T-cell (primary cell): ENCODE data around the gene JARID2. TPM values are rescaled to one million over a fixed set of nuclear protein-coding genes. Genes with fewer than 3 reads are reported as not detected.
"Not testable (repeated sequence)": the region's sequence is repeated elsewhere in the genome, so short reads cannot be mapped to it uniquely, and the experiment has no call there.

Source experiments
- ATAC-seq, 4 experiments: fragments of 200-7000 bp in 3 of 4; fragments of 150-1000 bp in 1 of 4; cut with Tn5 transposase; replicated peaks in 1 of 4; 1 replicate in 3 of 4; 2 replicates in 1 of 4; pipeline ENCODE4 v1.10.0; 2021; ENCODE audit warnings: moderate library complexity in 3 of 4, mild to moderate bottlenecking in 2 of 4, moderate number of reproducible peaks in 1 of 4
- CTCF ChIA-PET, 2 donors: fragments of 300-600 bp; sonication (Branson Sonifier 250); formaldehyde crosslinking; loops; one replicate each; lab custom pipeline; 2022; ENCODE audit warnings: antibody characterized with exemption in 2 of 2; lab: Charles Lee
- POLR2A ChIA-PET, 2 donors: fragments of 300-600 bp; sonication (Branson Sonifier 250); formaldehyde crosslinking; loops; one replicate each; lab custom pipeline; 2022; ENCODE audit warnings: antibody characterized with exemption in 2 of 2; lab: Charles Lee
- DNase-seq, 35 experiments: peaks; one replicate each; pipeline versions ENCODE4 v3.0.0 to v3.0.0-alpha.2; 2013 to 2023
- H3K27ac ChIP-seq: one replicate; pipeline ENCODE4 v1.5.1; 2013; ENCODE audit warnings: low read length
- H3K27me3 ChIP-seq, 2 experiments: replicated peaks in 1 of 2; 1 replicate in 1 of 2; 2 replicates in 1 of 2; pipeline versions ENCODE4 v1.6.1 to v1.7.0; 2013; ENCODE audit warnings: low read length in 1 of 2, mixed read lengths in 1 of 2; ENCODE audit not compliant: control insufficient read depth in 2 of 2, insufficient read depth in 2 of 2; ENCODE audit errors: extremely low read depth in 1 of 2
- H3K36me3 ChIP-seq, 2 donors: 1 replicate in 1 of 2; 2 replicates in 1 of 2; pipeline versions ENCODE4 v1.6.1 to v1.7.0; 2013; ENCODE audit warnings: low read length in 1 of 2; ENCODE audit not compliant: control insufficient read depth in 2 of 2, insufficient read depth in 1 of 2; ENCODE audit errors: extremely low read depth in 1 of 2
- H3K4me1 ChIP-seq, 2 experiments: 1 replicate in 1 of 2; 2 replicates in 1 of 2; pipeline versions ENCODE4 v1.6.1 to v1.7.0; 2013; ENCODE audit warnings: low read length in 2 of 2, mixed read lengths in 1 of 2; ENCODE audit not compliant: insufficient read depth in 2 of 2, control insufficient read depth in 1 of 2; ENCODE audit errors: extremely low read depth in 1 of 2
- H3K4me3 ChIP-seq, 2 donors: 1 replicate in 1 of 2; 2 replicates in 1 of 2; pipeline versions ENCODE4 v1.5.1 to v1.7.0; 2013; ENCODE audit warnings: mild to moderate bottlenecking in 2 of 2, low read length in 1 of 2, moderate library complexity in 1 of 2; ENCODE audit not compliant: control insufficient read depth in 1 of 2; ENCODE audit errors: extremely low read depth in 1 of 2
- H3K9me3 ChIP-seq: 2 replicates; pipeline ENCODE4 v1.7.0; 2013
- H3K27ac Mint-ChIP-seq, 2 donors: one replicate each; pipeline ENCODE4 v1.8.0; 2020 to 2021; ENCODE audit warnings: mild to moderate bottlenecking in 2 of 2, mixed read lengths in 2 of 2
- H3K27me3 Mint-ChIP-seq, 2 donors: one replicate each; pipeline ENCODE4 v1.8.0; 2021 to 2022; ENCODE audit warnings: mixed read lengths in 2 of 2
- H3K36me3 Mint-ChIP-seq: one replicate; pipeline ENCODE4 v1.8.0; 2021; ENCODE audit warnings: mixed read lengths
- H3K4me1 Mint-ChIP-seq, 3 donors: one replicate each; pipeline ENCODE4 v1.8.0; 2020 to 2022; ENCODE audit warnings: mixed read lengths in 3 of 3, mild to moderate bottlenecking in 1 of 3
- H3K4me3 Mint-ChIP-seq, 3 donors: one replicate each; pipeline ENCODE4 v1.8.0; 2020 to 2022; ENCODE audit warnings: mild to moderate bottlenecking in 3 of 3, mixed read lengths in 3 of 3, moderate library complexity in 3 of 3
- H3K9me3 Mint-ChIP-seq, 3 donors: one replicate each; pipeline ENCODE4 v1.8.0; 2020 to 2022; ENCODE audit warnings: mixed read lengths in 3 of 3
- WGBS: methylation state at CpG from one replicate; pipeline ENCODE4 v1.1.5; 2013; ENCODE audit warnings: missing lambda C conversion rate; ENCODE audit not compliant: insufficient coverage; 5-methylcytosine and 5-hydroxymethylcytosine counted together
- total RNA-seq, 35 experiments: library from RNA in 6 of 35; stranded (reverse) in 6 of 35; fragments of 120-200 nt in 1 of 35; gene quantifications; one replicate each; pipeline versions ENCODE4 v1.2.1 to v1.2.4 and lab custom pipeline; 2013 to 2026

Gene JARID2
- total RNA-seq, 5 donors from 2014 or later (not counting 1 experiment from before 2014, with no cell fraction given): 19.8 to 27.9 (median 21.6) TPM

DNA sequence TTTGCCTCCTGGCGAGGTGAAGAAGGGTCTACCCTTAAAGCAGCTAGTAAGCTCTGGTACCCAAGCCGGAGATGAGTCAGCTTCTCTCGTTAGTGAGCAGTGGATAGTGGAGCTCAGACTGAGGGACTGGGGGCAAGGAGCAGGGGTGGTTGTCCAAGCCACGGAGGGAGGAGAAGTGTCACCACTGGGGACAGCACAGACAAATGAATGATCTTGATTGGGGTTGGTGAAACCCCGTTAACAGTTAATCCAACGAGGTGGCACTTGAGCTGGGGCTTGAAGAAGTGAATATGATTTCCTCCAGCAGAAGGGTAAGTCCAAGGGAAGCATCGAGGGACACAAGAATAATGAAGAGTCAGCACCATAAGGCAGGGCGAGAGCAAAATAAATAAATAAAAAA, 43.0 kb downstream of the JARID2 start:
- ChIA-PET POLR2A (interaction anchor here in 1 of 2 donors (0.6 kb wide), 1 partner anchor 63 kb away, joined by 5 read pairs; no protein-coding TSS in a partner anchor), CTCF (interaction anchor here in 1 of 2 donors (0.6 kb wide), 1 partner anchor 11 kb away, joined by 5 read pairs; no protein-coding TSS in a partner anchor)
- H3K27ac Mint-ChIP-seq: peak overlapping the region in 1 of 2 donors; percentile 39
- no peaks in the 10 kb centered on the region for H3K27me3 ChIP-seq
- H3K4me1 ChIP-seq: peaks cover 3 to 13% of the 10 kb centered on the region in 2 experiments
- H3K9me3 ChIP-seq: no peaks in the 10 kb centered on the region
- no peaks in the 10 kb centered on the region for H3K36me3 ChIP-seq
- H3K4me3 Mint-ChIP-seq: no peak overlapping the region
- peaks cover 16% of the 10 kb centered on the region for H3K36me3 Mint-ChIP-seq
- H3K27ac ChIP-seq: no peak overlapping the region
- 78% methylated on average over 4 of the region's 8 CpGs for WGBS
- no peaks in the 10 kb centered on the region for H3K27me3 Mint-ChIP-seq
- H3K9me3 Mint-ChIP-seq: no peaks in the 10 kb centered on the region
- no peak for ATAC-seq
- H3K4me3 ChIP-seq: no peak overlapping the region
- H3K4me1 Mint-ChIP-seq: peaks cover 67 to 74% (median 68%) of the 10 kb centered on the region in 3 donors
- no peak for DNase-seq

- peaks cover 68 to 74% (median 69%) of the 10 kb centered on the region in 3 donors for H3K4me1 Mint-ChIP-seq
Measured at GRCh38 chr6:15289456-15289855, 43.6 kb downstream of the JARID2 start.

GRCh38 chr6:15290067-15290680, 44.3 kb downstream of the JARID2 start:
- H3K4me1 Mint-ChIP-seq: peaks cover 67 to 71% (median 67%) of the 10 kb centered on the region in 3 donors
- no peak overlapping the region for H3K27ac ChIP-seq
- POLR2A ChIA-PET: no interaction called here

More at GRCh38 chr6:15289456-15289855, 43.6 kb downstream of the JARID2 start:
- H3K4me3 Mint-ChIP-seq, POLR2A ChIA-PET, H3K9me3 ChIP-seq, H3K27ac ChIP-seq, H3K36me3 ChIP-seq, ATAC-seq, DNase-seq, H3K9me3 Mint-ChIP-seq, H3K27me3 Mint-ChIP-seq, H3K4me3 ChIP-seq, H3K27me3 ChIP-seq: not testable (repeated sequence)
- CTCF ChIA-PET: interaction anchor here in 1 of 2 donors (0.5 kb wide), 1 partner anchor 37 kb away, joined by 3 read pairs; no protein-coding TSS in a partner anchor
- peak overlapping the region in 1 of 2 donors; percentile 30 for H3K27ac Mint-ChIP-seq
- H3K4me1 ChIP-seq: peaks cover 3 to 12% of the 10 kb centered on the region in 2 experiments
- 80% methylated on average over 1 of the region's 7 CpGs for WGBS
- H3K36me3 Mint-ChIP-seq: peaks cover 13% of the 10 kb centered on the region

GRCh38 chr6:15290962-15291704, 45.3 kb downstream of the JARID2 start:
- H3K27me3 ChIP-seq: no peaks in the 10 kb centered on the region
- no peak overlapping the region for H3K4me3 Mint-ChIP-seq
- no peak overlapping the region for H3K4me3 ChIP-seq
- ATAC-seq (no peak), DNase-seq (no peak)
- H3K27ac Mint-ChIP-seq: peak overlapping the region in 1 of 2 donors; percentile 1
- H3K4me1 ChIP-seq: peaks cover 5 to 11% of the 10 kb centered on the region in 2 experiments
- H3K36me3 Mint-ChIP-seq: peaks cover 15% of the 10 kb centered on the region
- H3K4me1 Mint-ChIP-seq: peaks cover 66 to 69% (median 69%) of the 10 kb centered on the region in 3 donors
- H3K27me3 Mint-ChIP-seq: no peaks in the 10 kb centered on the region
- CTCF ChIA-PET: no interaction called here
- H3K27ac ChIP-seq: no peak overlapping the region
- WGBS: 100% methylated on average over 3 of the region's 13 CpGs
- no peaks in the 10 kb centered on the region for H3K36me3 ChIP-seq
- H3K9me3 Mint-ChIP-seq: no peaks in the 10 kb centered on the region
- POLR2A ChIA-PET: no interaction called here
- H3K9me3 ChIP-seq: no peaks in the 10 kb centered on the region

More at GRCh38 chr6:15290067-15290680, 44.3 kb downstream of the JARID2 start:
- Histone ChIP-seq H3K9me3 (no peaks in the 10 kb centered on the region), H3K4me3 (no peak overlapping the region), H3K4me1 (peaks cover 3 to 7% of the 10 kb centered on the region in 2 experiments), H3K36me3 (no peaks in the 10 kb centered on the region), H3K27me3 (no peaks in the 10 kb centered on the region)
- Mint-ChIP-seq H3K4me3 (no peak overlapping the region), H3K27me3 (no peaks in the 10 kb centered on the region), H3K36me3 (peaks cover 13% of the 10 kb centered on the region), H3K9me3 (no peaks in the 10 kb centered on the region), H3K27ac (peak overlapping the region in 1 of 2 donors; percentile 30)
- CTCF ChIA-PET: no interaction called here
- DNase-seq: no peak
- no CpG with 5 or more reads among the region's 2 CpGs for WGBS
- no peak for ATAC-seq

DNA sequence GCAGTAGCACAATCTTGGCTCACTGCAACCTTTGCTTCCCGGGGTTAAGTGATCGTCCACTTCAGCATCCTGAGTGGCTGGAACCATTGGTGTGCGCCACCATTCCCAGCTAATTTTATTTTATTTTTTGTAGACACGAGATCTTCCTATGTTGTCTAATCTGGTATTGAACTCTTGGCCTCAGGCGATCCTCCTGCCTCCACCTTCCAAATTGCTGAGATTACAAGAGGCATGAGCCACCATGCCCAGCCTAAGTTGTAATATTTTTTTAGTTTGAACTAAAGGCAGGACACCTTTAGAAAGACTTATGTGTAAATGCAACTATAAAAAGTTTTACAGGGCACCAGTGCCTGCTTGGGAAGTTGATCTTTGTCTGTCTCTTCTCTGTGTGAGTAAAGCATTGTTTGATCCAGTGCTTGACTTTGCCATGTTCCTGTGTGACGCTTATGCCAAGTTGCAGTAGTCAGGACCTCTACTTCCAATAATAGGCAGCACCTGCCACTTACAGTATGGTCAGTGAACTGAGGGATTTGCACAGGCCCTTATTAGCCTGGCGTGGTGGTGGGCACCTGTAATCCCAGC, 46.9 kb downstream of the JARID2 start:
- no peaks in the 10 kb centered on the region for H3K27me3 Mint-ChIP-seq
- H3K9me3 ChIP-seq: no peaks in the 10 kb centered on the region
- CTCF ChIA-PET: interaction anchor here (0.5 to 0.6 kb wide), 2 partner anchors 42 to 58 kb away, joined by 3 to 5 read pairs; no protein-coding TSS in a partner anchor
- H3K4me1 ChIP-seq: peaks cover 13 to 26% of the 10 kb centered on the region in 2 experiments
- peaks cover 75 to 78% (median 77%) of the 10 kb centered on the region in 3 donors for H3K4me1 Mint-ChIP-seq
- POLR2A ChIA-PET: no interaction called here
- no peak overlapping the region for H3K4me3 ChIP-seq
- peaks cover 15% of the 10 kb centered on the region for H3K36me3 Mint-ChIP-seq
- DNase-seq (no peak), ATAC-seq (no peak)
- no peak overlapping the region for H3K27ac ChIP-seq
- no peaks in the 10 kb centered on the region for H3K27me3 ChIP-seq
- whole genome bisulfite sequencing: no CpG with 5 or more reads among the region's 7 CpGs
- no peaks in the 10 kb centered on the region for H3K36me3 ChIP-seq
- no peak overlapping the region for H3K4me3 Mint-ChIP-seq
- peak overlapping the region in 1 of 2 donors; percentile 14 for H3K27ac Mint-ChIP-seq
- H3K9me3 Mint-ChIP-seq: no peaks in the 10 kb centered on the region

GRCh38 chr6:15293674-15294073, 47.8 kb downstream of the JARID2 start:
- no peak for ATAC-seq
- H3K27ac ChIP-seq: no peak overlapping the region
- POLR2A ChIA-PET: no interaction called here
- no peaks in the 10 kb centered on the region for H3K36me3 ChIP-seq
- H3K27me3 Mint-ChIP-seq: no peaks in the 10 kb centered on the region
- no peaks in the 10 kb centered on the region for H3K9me3 Mint-ChIP-seq
- WGBS: no CpG with 5 or more reads among the region's 2 CpGs
- H3K27ac Mint-ChIP-seq: peak overlapping the region; percentile 27 to 64
- peaks cover 76 to 77% (median 77%) of the 10 kb centered on the region in 3 donors for H3K4me1 Mint-ChIP-seq
- H3K36me3 Mint-ChIP-seq: peaks cover 14% of the 10 kb centered on the region
- H3K27me3 ChIP-seq: no peaks in the 10 kb centered on the region
- H3K4me3 ChIP-seq: no peak overlapping the region
- H3K9me3 ChIP-seq: no peaks in the 10 kb centered on the region
- H3K4me3 Mint-ChIP-seq: no peak overlapping the region
- DNase-seq: no peak
- CTCF ChIA-PET: no interaction called here
- H3K4me1 ChIP-seq: peaks cover 15 to 26% of the 10 kb centered on the region in 2 experiments
